K562 (cell line): ENCODE measurements around the gene AARSD1. TPM values are rescaled to one million over a fixed set of nuclear protein-coding genes. Genes with fewer than 3 reads are reported as not detected.

Experiments used
- ATAC-seq: fragments of 200-7000 bp; cut with Tn5 transposase; 3 replicates; pipeline ENCODE4 v1.9.1; 2020; ENCODE audit warnings: moderate library complexity
- BruUV-seq: library from RNA; stranded (reverse); fragments of 400-500 nt; replicated peaks from 2 replicates; lab custom pipeline; 2021; lab: Mats Ljungman, UMichigan
- CTCF ChIA-PET: fragments of 300-600 bp; formaldehyde crosslinking; extraction: SDS; loops from one replicate; lab custom pipeline; 2021; ENCODE audit warnings: low intra/inter-chr PET ratio; lab: Yijun Ruan, JAX
- POLR2A ChIA-PET: fragments of 300-600, 350-650 bp; sonication (Branson Sonifier 250); formaldehyde crosslinking; extraction: SDS; loops from one replicate; lab custom pipeline; 2021; ENCODE audit warnings: antibody characterized with exemption, inconsistent platforms; lab: Yijun Ruan, JAX
- DNase-seq, 4 experiments: peaks; one replicate each; pipeline versions ENCODE4 v3.0.0 to v3.0.0-alpha.2; 2011 to 2018; ENCODE audit warnings: low spot score in 3 of 4, mixed read lengths in 3 of 4; ENCODE audit errors: extremely low read depth in 1 of 4
- FAIRE-seq: peaks from 2 replicates; lab custom pipeline; 2011; peaks lifted over from hg19 to GRCh38; lab: Jason Lieb, UNC
- H2AFZ ChIP-seq: 2 replicates; pipeline ENCODE4 v1.6.0; 2011; ENCODE audit warnings: low read depth, low read length, control low read depth, inconsistent platforms
- H3K27ac ChIP-seq: fragments of 200-600 bp; 3 replicates; pipeline ENCODE4 v1.8.0; 2011; ENCODE audit warnings: low read depth, mild to moderate bottlenecking, control low read depth, inconsistent platforms, low read length, moderate library complexity, mixed read lengths; ENCODE audit errors: extremely low read depth
- H3K27me3 ChIP-seq, 2 experiments: fragments of 300-600 bp in 1 of 2; 2 replicates in 1 of 2; 3 replicates in 1 of 2; pipeline versions ENCODE4 v1.6.0 to v1.8.0; 2011; ENCODE audit warnings: inconsistent platforms in 2 of 2, low read length in 2 of 2, mild to moderate bottlenecking in 1 of 2, mixed read lengths in 1 of 2, moderate library complexity in 1 of 2; ENCODE audit not compliant: control insufficient read depth in 2 of 2, insufficient read depth in 2 of 2
- H3K36me3 ChIP-seq: fragments of 300-600 bp; 3 replicates; pipeline ENCODE4 v1.8.0; 2011; ENCODE audit warnings: mild to moderate bottlenecking, low read length, inconsistent platforms; ENCODE audit not compliant: control insufficient read depth, insufficient read depth
- H3K4me1 ChIP-seq, 2 experiments: fragments of 200-600 bp in 1 of 2; replicated peaks in 1 of 2; 2 replicates in 1 of 2; 3 replicates in 1 of 2; pipeline versions ENCODE4 v1.5.1 to v1.8.0; 2011; ENCODE audit warnings: inconsistent platforms in 2 of 2, low read length in 2 of 2, mild to moderate bottlenecking in 1 of 2, mixed read lengths in 1 of 2, moderate library complexity in 1 of 2; ENCODE audit not compliant: control insufficient read depth in 2 of 2, insufficient read depth in 2 of 2
- H3K4me2 ChIP-seq: 2 replicates; pipeline ENCODE4 v1.6.1; 2011; ENCODE audit warnings: low read length, control low read depth, inconsistent platforms, mixed read lengths; ENCODE audit not compliant: insufficient read depth
- H3K4me3 ChIP-seq: fragments of 200-600 bp; sonication (generic), shearing (Covaris generic); 2 replicates; pipeline ENCODE4 v1.5.1; 2016; ENCODE audit warnings: control low read depth, inconsistent platforms
- H3K79me2 ChIP-seq: fragments of 200-600 bp; 3 replicates; pipeline ENCODE4 v1.8.0; 2011; ENCODE audit warnings: low read length, inconsistent platforms; ENCODE audit not compliant: control insufficient read depth, insufficient read depth
- H3K9ac ChIP-seq, 2 experiments: 2 replicates each; pipeline versions ENCODE4 v1.6.0 to v1.6.1; 2011; ENCODE audit warnings: low read depth in 2 of 2, low read length in 2 of 2, control low read depth in 1 of 2, inconsistent platforms in 1 of 2, mild to moderate bottlenecking in 1 of 2, mixed read lengths in 1 of 2; ENCODE audit not compliant: insufficient read depth in 1 of 2
- H3K9me1 ChIP-seq: one replicate; pipeline ENCODE4 v1.6.0; 2011; ENCODE audit warnings: inconsistent platforms, mild to moderate bottlenecking, low read length, moderate library complexity; ENCODE audit not compliant: control insufficient read depth, insufficient read depth
- H3K9me3 ChIP-seq: replicated peaks from 2 replicates; pipeline ENCODE4 v1.5.1; 2011; ENCODE audit warnings: low read depth, low read length, inconsistent platforms; ENCODE audit not compliant: control insufficient read depth, insufficient read depth
- H4K20me1 ChIP-seq: replicated peaks from 2 replicates; pipeline ENCODE4 v1.6.1; 2011; ENCODE audit warnings: low read length, inconsistent platforms, mixed read lengths; ENCODE audit not compliant: control insufficient read depth, insufficient read depth
- CBX1 ChIP-seq: sonication (generic); IDR thresholded peaks from 2 replicates; pipeline ENCODE4 v1.6.1; 2016; ENCODE audit warnings: antibody characterized with exemption, low read depth, mild to moderate bottlenecking
- DDX20 ChIP-seq: fragments of 450-650 bp; IDR thresholded peaks from 2 replicates; pipeline ENCODE4 v1.6.1; 2016; ENCODE audit warnings: missing genetic modification characterization, low read depth, mild to moderate bottlenecking, missing compliant biosample characterization, moderate library complexity
- DMBX1 ChIP-seq: fragments of 250-450 bp; sonication (Bioruptor Pico); IDR thresholded peaks from 2 replicates; pipeline ENCODE4 v1.8.0; 2022; ENCODE audit warnings: inconsistent platforms, mild to moderate bottlenecking, moderate library complexity, borderline replicate concordance
- NFIX ChIP-seq: fragments of 250-450 bp; sonication (Bioruptor Pico); IDR thresholded peaks from 2 replicates; pipeline ENCODE4 v1.4.0; 2020; ENCODE audit warnings: low read depth, mild to moderate bottlenecking, moderate library complexity
- POLR2G ChIP-seq: fragments of 200-400 bp; formaldehyde crosslinking; IDR thresholded peaks from 2 replicates; pipeline ENCODE4 v1.6.1; 2017; ENCODE audit warnings: low read depth, mild to moderate bottlenecking, antibody characterized with exemption, low read length, moderate library complexity
- PYGO2 ChIP-seq: fragments of 450-650 bp; IDR thresholded peaks from 2 replicates; pipeline ENCODE4 v1.6.1; 2016; ENCODE audit warnings: mild to moderate bottlenecking, missing genetic modification characterization, moderate library complexity, missing compliant biosample characterization
- RHOXF2B ChIP-seq: fragments of 250-450 bp; sonication (Bioruptor Pico); conservative IDR thresholded peaks from 2 replicates; pipeline ENCODE4 v1.5.1; 2021
- SMARCA4 ChIP-seq: fragments of 450-650 bp; IDR thresholded peaks from 2 replicates; pipeline ENCODE4 v1.6.1; 2016
- SMARCB1 ChIP-seq: IDR thresholded peaks from 2 replicates; pipeline ENCODE4 v1.6.1; 2011; ENCODE audit warnings: improper control_type of control experiment, low read depth; ENCODE audit not compliant: insufficient read length
- WGBS: fragments of 100-300 bp; shearing (Covaris generic); methylation state at CpG from one replicate; pipeline ENCODE4 v1.1.6; 2016; ENCODE audit warnings: low coverage, mixed read lengths; ENCODE audit not compliant: insufficient coverage; ENCODE audit errors: missing lambda C conversion rate; 5-methylcytosine and 5-hydroxymethylcytosine counted together
- in situ Hi-C: fragments of 300-500 bp; cut with MboI; formaldehyde crosslinking; loops from 4 replicates; pipeline ENCODE4 v1.15.0; 2018; ENCODE audit warnings: inconsistent platforms, mixed read lengths
- intact Hi-C: fragments of 100-400 bp; cut with micrococcal nuclease; formaldehyde crosslinking; loops from 2 replicates; pipeline ENCODE4 v1.14.2; 2022
- polyA plus RNA-seq, 8 experiments: library from polyadenylated mRNA; depleted of rRNA in 4 of 8; stranded (reverse) in 5 of 8; unstranded in 3 of 8; fragments of >200 nt; fragmentation: Nextera tagmentation in 2 of 8; fragmentation: Illumina TruSeq in 1 of 8; extraction: Ambion mirVana in 2 of 8; extraction: Trizol in 1 of 8; gene quantifications; 2 replicates each; pipeline versions ENCODE4 v1.2.1 to v1.2.3, GENCODE V29; 2011 to 2014; ENCODE audit warnings: inconsistent platforms in 1 of 8, missing spikeins in 1 of 8
- total RNA-seq, 7 experiments: library from RNA; depleted of rRNA in 6 of 7; stranded (reverse); fragments of >200 nt in 6 of 7; fragmentation: Illumina TruSeq in 2 of 7; extraction: Trizol in 2 of 7; gene quantifications; 2 replicates each; pipeline versions ENCODE4 v1.2.1 to v1.2.3, GENCODE V29; 2011 to 2021; ENCODE audit warnings: low replicate concordance in 1 of 7
- TF ChIP-seq, protein P1 (sequence below): fragments of 450-650 bp; IDR thresholded peaks from 2 replicates; pipeline ENCODE4 v1.6.1; 2016; ENCODE audit warnings: low read depth, mild to moderate bottlenecking, moderate library complexity
- TF ChIP-seq, protein P2 (sequence below): conservative IDR thresholded peaks from 2 replicates; pipeline ENCODE4 v1.6.1; 2011; ENCODE audit warnings: low read depth, mild to moderate bottlenecking, low read length; ENCODE audit not compliant: control insufficient read depth
- TF ChIP-seq, protein P3 (sequence below), 2 experiments: fragments of 150-350 bp in 1 of 2; IDR thresholded peaks; 2 replicates each; pipeline ENCODE4 v1.6.1; 2012 to 2016; ENCODE audit warnings: low read depth in 2 of 2, low read length in 2 of 2, mild to moderate bottlenecking in 1 of 2, moderate library complexity in 1 of 2

Gene AARSD1
- total and polyA plus RNA-seq, 9 of the 15 experiments (the other 6 are each of a cell fraction or from before 2014, with no cell fraction given): 51.7 to 98.5 (median 68.6) TPM

DNA sequence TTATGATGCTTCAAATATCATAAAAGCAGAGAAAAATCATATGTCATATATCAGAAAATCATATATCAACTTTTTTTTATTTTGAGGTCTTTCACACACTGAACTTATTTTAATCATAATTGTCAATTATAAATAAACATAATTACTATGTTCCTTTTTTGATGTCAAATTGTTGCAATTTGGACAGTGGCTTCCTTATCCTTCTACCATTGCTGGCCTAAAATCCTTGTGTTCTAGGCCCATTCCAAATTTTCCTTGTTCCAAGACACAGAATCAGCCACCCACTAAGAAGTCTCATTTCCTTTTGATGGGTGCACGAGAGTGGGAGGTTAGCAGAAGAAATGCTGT, 34.8 kb downstream of the AARSD1 start:
- peak overlapping the region; percentile 96 for H2AFZ ChIP-seq
- no peak for DNase-seq
- H3K4me3 ChIP-seq: no peak overlapping the region
- no peak for FAIRE-seq
- in situ Hi-C loops (loop anchor here (10.0 kb wide), 1 partner anchor 345 kb away; no protein-coding TSS in a partner anchor), intact Hi-C loops (loop anchor here (1.0 kb wide), 2 partner anchors 86 to 351 kb away; no protein-coding TSS in a partner anchor)
- no peaks in the 10 kb centered on the region for H3K36me3 ChIP-seq
- TF ChIP-seq DMBX1 (CRISPR knock-in tag) (no peak), SMARCA4 (no peak), NFIX (no peak), PYGO2 (tag) (no peak), POLR2G (no peak), CBX1 (no peak), DDX20 (tag) (no peak), SMARCB1 (no peak), RHOXF2B (CRISPR knock-in tag) (no peak)
- TF ChIP-seq, protein P1, sequence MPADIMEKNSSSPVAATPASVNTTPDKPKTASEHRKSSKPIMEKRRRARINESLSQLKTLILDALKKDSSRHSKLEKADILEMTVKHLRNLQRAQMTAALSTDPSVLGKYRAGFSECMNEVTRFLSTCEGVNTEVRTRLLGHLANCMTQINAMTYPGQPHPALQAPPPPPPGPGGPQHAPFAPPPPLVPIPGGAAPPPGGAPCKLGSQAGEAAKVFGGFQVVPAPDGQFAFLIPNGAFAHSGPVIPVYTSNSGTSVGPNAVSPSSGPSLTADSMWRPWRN: no peak
- TF ChIP-seq, protein P2, sequence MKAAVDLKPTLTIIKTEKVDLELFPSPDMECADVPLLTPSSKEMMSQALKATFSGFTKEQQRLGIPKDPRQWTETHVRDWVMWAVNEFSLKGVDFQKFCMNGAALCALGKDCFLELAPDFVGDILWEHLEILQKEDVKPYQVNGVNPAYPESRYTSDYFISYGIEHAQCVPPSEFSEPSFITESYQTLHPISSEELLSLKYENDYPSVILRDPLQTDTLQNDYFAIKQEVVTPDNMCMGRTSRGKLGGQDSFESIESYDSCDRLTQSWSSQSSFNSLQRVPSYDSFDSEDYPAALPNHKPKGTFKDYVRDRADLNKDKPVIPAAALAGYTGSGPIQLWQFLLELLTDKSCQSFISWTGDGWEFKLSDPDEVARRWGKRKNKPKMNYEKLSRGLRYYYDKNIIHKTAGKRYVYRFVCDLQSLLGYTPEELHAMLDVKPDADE: no peak
- TF ChIP-seq, protein P3, sequence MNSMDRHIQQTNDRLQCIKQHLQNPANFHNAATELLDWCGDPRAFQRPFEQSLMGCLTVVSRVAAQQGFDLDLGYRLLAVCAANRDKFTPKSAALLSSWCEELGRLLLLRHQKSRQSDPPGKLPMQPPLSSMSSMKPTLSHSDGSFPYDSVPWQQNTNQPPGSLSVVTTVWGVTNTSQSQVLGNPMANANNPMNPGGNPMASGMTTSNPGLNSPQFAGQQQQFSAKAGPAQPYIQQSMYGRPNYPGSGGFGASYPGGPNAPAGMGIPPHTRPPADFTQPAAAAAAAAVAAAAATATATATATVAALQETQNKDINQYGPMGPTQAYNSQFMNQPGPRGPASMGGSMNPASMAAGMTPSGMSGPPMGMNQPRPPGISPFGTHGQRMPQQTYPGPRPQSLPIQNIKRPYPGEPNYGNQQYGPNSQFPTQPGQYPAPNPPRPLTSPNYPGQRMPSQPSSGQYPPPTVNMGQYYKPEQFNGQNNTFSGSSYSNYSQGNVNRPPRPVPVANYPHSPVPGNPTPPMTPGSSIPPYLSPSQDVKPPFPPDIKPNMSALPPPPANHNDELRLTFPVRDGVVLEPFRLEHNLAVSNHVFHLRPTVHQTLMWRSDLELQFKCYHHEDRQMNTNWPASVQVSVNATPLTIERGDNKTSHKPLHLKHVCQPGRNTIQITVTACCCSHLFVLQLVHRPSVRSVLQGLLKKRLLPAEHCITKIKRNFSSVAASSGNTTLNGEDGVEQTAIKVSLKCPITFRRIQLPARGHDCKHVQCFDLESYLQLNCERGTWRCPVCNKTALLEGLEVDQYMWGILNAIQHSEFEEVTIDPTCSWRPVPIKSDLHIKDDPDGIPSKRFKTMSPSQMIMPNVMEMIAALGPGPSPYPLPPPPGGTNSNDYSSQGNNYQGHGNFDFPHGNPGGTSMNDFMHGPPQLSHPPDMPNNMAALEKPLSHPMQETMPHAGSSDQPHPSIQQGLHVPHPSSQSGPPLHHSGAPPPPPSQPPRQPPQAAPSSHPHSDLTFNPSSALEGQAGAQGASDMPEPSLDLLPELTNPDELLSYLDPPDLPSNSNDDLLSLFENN (IDR thresholded peaks at IDR 0.05; ENCODE audit: low read depth in 2 of 2, low read length in 2 of 2): no peak
- no peaks in the 10 kb centered on the region for H3K9me3 ChIP-seq
- no peak overlapping the region for H3K4me2 ChIP-seq
- no peak for ATAC-seq
- no peaks in the 10 kb centered on the region for H3K27me3 ChIP-seq
- H3K4me1 ChIP-seq: peaks cover 12% of the 10 kb centered on the region in 2 experiments; a peak in 4 of 5 replicates
- H3K27ac ChIP-seq: peak overlapping the region; percentile 99; the same call in 1 of the 3 replicates
- WGBS: 54% methylated on average over 1 of the region's 1 CpG
- H4K20me1 ChIP-seq: no peaks in the 10 kb centered on the region
- H3K9ac ChIP-seq: no peak overlapping the region; a peak in 1 of 4 replicates
- ChIA-PET CTCF (interaction anchor here (0.7 to 2.3 kb wide), 3 partner anchors 86 to 210 kb away, joined by 3 to 11 read pairs (median 3); no protein-coding TSS in a partner anchor), POLR2A (interaction anchor here (0.8 to 1.8 kb wide), 14 partner anchors 8 to 439 kb away, joined by 3 to 17 read pairs (median 4); partner anchors contain the start of genes BECN1, MLX, PSMC3IP and PSME3)
- no TSS peak for BruUV-seq
- no peaks in the 10 kb centered on the region for H3K79me2 ChIP-seq
- no peaks in the 10 kb centered on the region for H3K9me1 ChIP-seq
